ENCODE measurements around the gene PCBP3.

The PCBP3 gene

GRCh38 chr21:45983649-45983965 is 340.1 kb downstream of the PCBP3 start:
- H3K27me3 ChIP-seq (ENCODE audit: insufficient read depth, low read length): peaks cover 5% of the 10 kb centered on the region
- H3K14ac ChIP-seq (ENCODE audit: low read length): no peak overlapping the region
- H4K12ac ChIP-seq (ENCODE audit: low read depth, low read length): no peak overlapping the region
- H2BK120ac ChIP-seq (ENCODE audit: insufficient read depth, low read length, poor library complexity): no peak overlapping the region
- H3K4ac ChIP-seq (ENCODE audit: low read depth, low read length): no peak overlapping the region
- H4K8ac ChIP-seq (ENCODE audit: low read depth, low read length): no peak overlapping the region
- peaks cover 4 to 6% of the 10 kb centered on the region in 2 experiments for H3K36me3 ChIP-seq (ENCODE audit: control insufficient read depth in 1 of 2, insufficient read depth in 2 of 2, low read length in 2 of 2)
- H3K18ac ChIP-seq (ENCODE audit: low read length): no peak overlapping the region
- H3K4me3 ChIP-seq (ENCODE audit: low read depth, low read length): no peak overlapping the region
- H3K9ac ChIP-seq (ENCODE audit: low read length): no peak overlapping the region
- peaks cover 6% of the 10 kb centered on the region for H3K79me1 ChIP-seq (ENCODE audit: low read length)
- no peak overlapping the region for H3K4me2 ChIP-seq (ENCODE audit: low read length)
- H3K79me2 ChIP-seq (ENCODE audit: control insufficient read depth, insufficient read depth, low read length, poor library complexity): no peaks in the 10 kb centered on the region
- peaks cover 5 to 16% of the 10 kb centered on the region in 2 experiments for H3K4me1 ChIP-seq (ENCODE audit: control insufficient read depth in 1 of 2, insufficient read depth in 2 of 2, low read length in 2 of 2)
- peaks cover 2% of the 10 kb centered on the region for H3K9me3 ChIP-seq (ENCODE audit: insufficient read depth, low read depth, low read length)
- no peak overlapping the region for H3K27ac ChIP-seq (ENCODE audit: low read depth, low read length)
- no peak overlapping the region for H4K91ac ChIP-seq (ENCODE audit: low read depth, low read length)
- no peak overlapping the region for H2AK5ac ChIP-seq (ENCODE audit: low read length)
- no peak for DNase-seq
- H2AFZ ChIP-seq (ENCODE audit: insufficient read depth, low read length, poor library complexity): no peak overlapping the region
- H2BK5ac ChIP-seq (ENCODE audit: low read depth, low read length, poor library complexity): no peak overlapping the region
- H3K23ac ChIP-seq (ENCODE audit: low read length): no peak overlapping the region
- no peak overlapping the region for H2BK12ac ChIP-seq (ENCODE audit: low read length)
- no CpG with 5 or more reads among the region's 13 CpGs for WGBS (ENCODE audit: extremely low coverage, insufficient coverage, insufficient read length)

DNA sequence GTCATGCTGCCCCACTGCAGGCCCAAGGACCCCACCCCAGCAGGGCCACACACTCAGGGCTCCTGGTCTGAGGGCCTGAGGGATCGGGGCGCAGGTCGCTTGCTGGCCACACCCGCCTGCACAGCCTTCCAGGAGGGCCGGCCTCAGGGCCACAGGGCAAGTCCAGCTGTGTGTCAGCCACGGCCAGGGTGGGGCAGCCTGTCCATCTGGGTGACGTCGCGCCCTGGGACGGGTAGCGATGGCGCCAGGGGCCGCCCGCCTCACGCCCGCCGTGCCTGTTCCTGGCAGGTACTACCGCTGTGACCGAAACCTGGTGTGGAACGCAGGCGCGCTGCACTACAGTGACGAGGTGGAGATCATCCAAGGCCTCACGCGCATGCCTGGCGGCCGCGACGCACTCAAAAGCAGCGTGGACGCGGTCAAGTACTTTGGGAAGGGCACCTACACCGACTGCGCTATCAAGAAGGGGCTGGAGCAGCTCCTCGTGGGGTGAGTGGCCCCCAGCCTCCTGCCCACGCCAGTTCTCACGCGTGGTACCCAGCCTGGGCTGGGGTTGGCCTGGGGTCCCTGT is 340.5 kb downstream of the PCBP3 start:
- Histone ChIP-seq H4K8ac (ENCODE audit: low read depth, low read length) (no peak overlapping the region), H3K14ac (ENCODE audit: low read length) (no peak overlapping the region), H3K23ac (ENCODE audit: low read length) (no peak overlapping the region), H2AK5ac (ENCODE audit: low read length) (no peak overlapping the region), H3K79me1 (ENCODE audit: low read length) (peaks cover 6% of the 10 kb centered on the region), H3K4ac (ENCODE audit: low read depth, low read length) (no peak overlapping the region), H2BK5ac (ENCODE audit: low read depth, low read length, poor library complexity) (no peak overlapping the region), H3K36me3 (ENCODE audit: control insufficient read depth in 1 of 2, insufficient read depth in 2 of 2, low read length in 2 of 2) (peaks cover 4 to 6% of the 10 kb centered on the region in 2 experiments), H3K27ac (ENCODE audit: low read depth, low read length) (no peak overlapping the region), H2BK120ac (ENCODE audit: insufficient read depth, low read length, poor library complexity) (no peak overlapping the region), H3K27me3 (ENCODE audit: insufficient read depth, low read length) (peaks cover 5% of the 10 kb centered on the region), H3K9ac (ENCODE audit: low read length) (no peak overlapping the region), H3K4me3 (ENCODE audit: low read depth, low read length) (no peak overlapping the region), H3K4me1 (ENCODE audit: control insufficient read depth in 1 of 2, insufficient read depth in 2 of 2, low read length in 2 of 2) (peaks cover 5 to 16% of the 10 kb centered on the region in 2 experiments), H2BK12ac (ENCODE audit: low read length) (no peak overlapping the region), H2AFZ (ENCODE audit: insufficient read depth, low read length, poor library complexity) (no peak overlapping the region), H3K4me2 (ENCODE audit: low read length) (no peak overlapping the region), H4K12ac (ENCODE audit: low read depth, low read length) (no peak overlapping the region), H3K9me3 (ENCODE audit: insufficient read depth, low read depth, low read length) (peaks cover 2% of the 10 kb centered on the region), H4K91ac (ENCODE audit: low read depth, low read length) (no peak overlapping the region), H3K18ac (ENCODE audit: low read length) (no peak overlapping the region), H3K79me2 (ENCODE audit: control insufficient read depth, insufficient read depth, low read length, poor library complexity) (no peaks in the 10 kb centered on the region)
- peak; percentile 71 to 85 for DNase-seq
- no CpG with 5 or more reads among the region's 38 CpGs for WGBS (ENCODE audit: extremely low coverage, insufficient coverage, insufficient read length)

- no peak overlapping the region for H3K4me2 ChIP-seq (ENCODE audit: low read length)
- no peak for DNase-seq
- H2AFZ ChIP-seq (ENCODE audit: insufficient read depth, low read length, poor library complexity): no peak overlapping the region
- no peak overlapping the region for H3K14ac ChIP-seq (ENCODE audit: low read length)
- no peak overlapping the region for H3K4me3 ChIP-seq (ENCODE audit: low read depth, low read length)
- H4K12ac ChIP-seq (ENCODE audit: low read depth, low read length): no peak overlapping the region
- WGBS (ENCODE audit: extremely low coverage, insufficient coverage, insufficient read length): no CpG with 5 or more reads among the region's 3 CpGs
- no peak overlapping the region for H2BK12ac ChIP-seq (ENCODE audit: low read length)
- H3K23ac ChIP-seq (ENCODE audit: low read length): no peak overlapping the region
- no peak overlapping the region for H3K27ac ChIP-seq (ENCODE audit: low read depth, low read length)
- no peak overlapping the region for H2AK5ac ChIP-seq (ENCODE audit: low read length)
- no peak overlapping the region for H3K18ac ChIP-seq (ENCODE audit: low read length)
- H3K9me3 ChIP-seq (ENCODE audit: insufficient read depth, low read depth, low read length): peaks cover 2% of the 10 kb centered on the region
- H3K27me3 ChIP-seq (ENCODE audit: insufficient read depth, low read length): peaks cover 5% of the 10 kb centered on the region
- peaks cover 5 to 16% of the 10 kb centered on the region in 2 experiments for H3K4me1 ChIP-seq (ENCODE audit: control insufficient read depth in 1 of 2, insufficient read depth in 2 of 2, low read length in 2 of 2)
- H3K79me1 ChIP-seq (ENCODE audit: low read length): peaks cover 6% of the 10 kb centered on the region
- H3K79me2 ChIP-seq (ENCODE audit: control insufficient read depth, insufficient read depth, low read length, poor library complexity): no peaks in the 10 kb centered on the region
- H3K4ac ChIP-seq (ENCODE audit: low read depth, low read length): no peak overlapping the region
- H4K8ac ChIP-seq (ENCODE audit: low read depth, low read length): no peak overlapping the region
- peaks cover 4 to 9% of the 10 kb centered on the region in 2 experiments for H3K36me3 ChIP-seq (ENCODE audit: control insufficient read depth in 1 of 2, insufficient read depth in 2 of 2, low read length in 2 of 2)
- no peak overlapping the region for H2BK5ac ChIP-seq (ENCODE audit: low read depth, low read length, poor library complexity)
- no peak overlapping the region for H3K9ac ChIP-seq (ENCODE audit: low read length)
- H2BK120ac ChIP-seq (ENCODE audit: insufficient read depth, low read length, poor library complexity): no peak overlapping the region
- no peak overlapping the region for H4K91ac ChIP-seq (ENCODE audit: low read depth, low read length)
These were observed 341.1 kb downstream of the PCBP3 start for GRCh38 chr21:45984584-45985095.

GRCh38 chr21:45985471-45986315 is 342.2 kb downstream of the PCBP3 start:
- no peak overlapping the region for H3K4me3 ChIP-seq (ENCODE audit: low read depth, low read length)
- no peak overlapping the region for H3K9ac ChIP-seq (ENCODE audit: low read length)
- H3K79me1 ChIP-seq (ENCODE audit: low read length): peaks cover 6% of the 10 kb centered on the region
- no peak overlapping the region for H3K4ac ChIP-seq (ENCODE audit: low read depth, low read length)
- peaks cover 2% of the 10 kb centered on the region for H3K9me3 ChIP-seq (ENCODE audit: insufficient read depth, low read depth, low read length)
- no peaks in the 10 kb centered on the region for H3K79me2 ChIP-seq (ENCODE audit: control insufficient read depth, insufficient read depth, low read length, poor library complexity)
- H4K12ac ChIP-seq (ENCODE audit: low read depth, low read length): no peak overlapping the region
- peaks cover 5 to 16% of the 10 kb centered on the region in 2 experiments for H3K4me1 ChIP-seq (ENCODE audit: control insufficient read depth in 1 of 2, insufficient read depth in 2 of 2, low read length in 2 of 2)
- peaks cover 5% of the 10 kb centered on the region for H3K27me3 ChIP-seq (ENCODE audit: insufficient read depth, low read length)
- no peak overlapping the region for H2AFZ ChIP-seq (ENCODE audit: insufficient read depth, low read length, poor library complexity)
- H3K4me2 ChIP-seq (ENCODE audit: low read length): no peak overlapping the region
- H2BK12ac ChIP-seq (ENCODE audit: low read length): no peak overlapping the region
- H3K18ac ChIP-seq (ENCODE audit: low read length): no peak overlapping the region
- H2BK120ac ChIP-seq (ENCODE audit: insufficient read depth, low read length, poor library complexity): no peak overlapping the region
- H3K36me3 ChIP-seq (ENCODE audit: control insufficient read depth in 1 of 2, insufficient read depth in 2 of 2, low read length in 2 of 2): peaks cover 4 to 12% of the 10 kb centered on the region in 2 experiments
- H3K14ac ChIP-seq (ENCODE audit: low read length): no peak overlapping the region
- no CpG with 5 or more reads among the region's 37 CpGs for WGBS (ENCODE audit: extremely low coverage, insufficient coverage, insufficient read length)
- no peak overlapping the region for H2AK5ac ChIP-seq (ENCODE audit: low read length)
- H3K23ac ChIP-seq (ENCODE audit: low read length): no peak overlapping the region
- no peak for DNase-seq
- no peak overlapping the region for H3K27ac ChIP-seq (ENCODE audit: low read depth, low read length)
- H2BK5ac ChIP-seq (ENCODE audit: low read depth, low read length, poor library complexity): no peak overlapping the region
- H4K8ac ChIP-seq (ENCODE audit: low read depth, low read length): no peak overlapping the region
- H4K91ac ChIP-seq (ENCODE audit: low read depth, low read length): no peak overlapping the region
